GM12801 (cell line): ENCODE results near the gene APEX2.

Source experiments
- TF ChIP-seq, protein P1 (sequence below): IDR thresholded peaks from one replicate; pipeline ENCODE4 v1.5.1; 2011; ENCODE audit warnings: control low read depth; ENCODE audit not compliant: insufficient read length; ENCODE audit errors: extremely low read depth

APEX2 gene

GRCh38 chrX:55005256-55005655 is 5.1 kb downstream of the APEX2 start:
- TF ChIP-seq, protein P1, sequence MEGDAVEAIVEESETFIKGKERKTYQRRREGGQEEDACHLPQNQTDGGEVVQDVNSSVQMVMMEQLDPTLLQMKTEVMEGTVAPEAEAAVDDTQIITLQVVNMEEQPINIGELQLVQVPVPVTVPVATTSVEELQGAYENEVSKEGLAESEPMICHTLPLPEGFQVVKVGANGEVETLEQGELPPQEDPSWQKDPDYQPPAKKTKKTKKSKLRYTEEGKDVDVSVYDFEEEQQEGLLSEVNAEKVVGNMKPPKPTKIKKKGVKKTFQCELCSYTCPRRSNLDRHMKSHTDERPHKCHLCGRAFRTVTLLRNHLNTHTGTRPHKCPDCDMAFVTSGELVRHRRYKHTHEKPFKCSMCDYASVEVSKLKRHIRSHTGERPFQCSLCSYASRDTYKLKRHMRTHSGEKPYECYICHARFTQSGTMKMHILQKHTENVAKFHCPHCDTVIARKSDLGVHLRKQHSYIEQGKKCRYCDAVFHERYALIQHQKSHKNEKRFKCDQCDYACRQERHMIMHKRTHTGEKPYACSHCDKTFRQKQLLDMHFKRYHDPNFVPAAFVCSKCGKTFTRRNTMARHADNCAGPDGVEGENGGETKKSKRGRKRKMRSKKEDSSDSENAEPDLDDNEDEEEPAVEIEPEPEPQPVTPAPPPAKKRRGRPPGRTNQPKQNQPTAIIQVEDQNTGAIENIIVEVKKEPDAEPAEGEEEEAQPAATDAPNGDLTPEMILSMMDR: no peak

DNA sequence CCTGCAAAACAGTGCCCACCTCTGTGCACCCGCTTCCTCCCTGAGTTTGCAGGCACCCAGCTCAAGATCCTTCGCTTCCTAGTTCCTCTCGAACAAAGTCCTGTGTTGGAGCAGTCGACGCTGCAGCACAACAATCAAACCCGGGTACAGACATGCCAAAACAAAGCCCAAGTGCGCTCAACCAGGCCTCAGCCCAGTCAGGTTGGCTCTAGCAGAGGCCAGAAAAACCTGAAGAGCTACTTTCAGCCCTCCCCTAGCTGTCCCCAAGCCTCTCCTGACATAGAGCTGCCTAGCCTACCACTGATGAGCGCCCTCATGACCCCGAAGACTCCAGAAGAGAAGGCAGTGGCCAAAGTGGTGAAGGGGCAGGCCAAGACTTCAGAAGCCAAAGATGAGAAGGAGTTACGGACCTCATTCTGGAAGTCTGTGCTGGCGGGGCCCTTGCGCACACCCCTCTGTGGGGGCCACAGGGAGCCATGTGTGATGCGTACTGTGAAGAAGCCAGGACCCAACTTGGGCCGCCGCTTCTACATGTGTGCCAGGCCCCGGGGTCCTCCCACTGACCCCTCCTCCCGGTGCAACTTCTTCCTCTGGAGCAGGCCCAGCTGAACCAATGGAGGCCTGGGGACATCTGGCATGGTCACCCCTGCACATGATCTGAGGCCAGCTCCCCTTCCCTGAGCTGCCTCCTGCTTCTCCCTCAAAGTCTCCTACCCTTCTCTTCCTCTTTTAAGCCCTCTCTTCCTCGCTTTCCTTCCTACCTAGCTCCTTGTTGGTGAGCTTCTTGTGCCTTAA is 6.9 kb downstream of the APEX2 start:
- TF ChIP-seq, protein P1: no peak

DNA sequence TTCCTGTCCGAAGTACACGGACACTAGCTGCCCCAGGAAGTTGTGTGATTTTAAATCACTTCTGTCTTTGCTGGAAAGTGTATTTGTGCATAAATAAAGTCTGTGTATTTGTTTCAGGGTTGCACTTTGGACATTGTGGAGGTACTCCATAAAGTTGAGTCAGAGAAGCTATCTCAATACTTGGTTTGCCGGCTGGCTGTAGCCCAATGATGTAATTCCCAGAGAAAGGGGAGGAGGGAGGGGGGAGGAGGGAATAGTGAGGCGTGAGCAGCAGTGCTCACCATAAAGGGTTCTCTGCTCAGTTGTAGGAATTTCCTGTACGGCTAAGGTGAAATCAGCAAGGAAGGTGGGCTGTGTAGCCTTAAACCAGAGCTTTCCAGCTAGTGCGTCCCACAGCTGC is 7.5 kb downstream of the APEX2 start:
- TF ChIP-seq, protein P1: no peak

DNA sequence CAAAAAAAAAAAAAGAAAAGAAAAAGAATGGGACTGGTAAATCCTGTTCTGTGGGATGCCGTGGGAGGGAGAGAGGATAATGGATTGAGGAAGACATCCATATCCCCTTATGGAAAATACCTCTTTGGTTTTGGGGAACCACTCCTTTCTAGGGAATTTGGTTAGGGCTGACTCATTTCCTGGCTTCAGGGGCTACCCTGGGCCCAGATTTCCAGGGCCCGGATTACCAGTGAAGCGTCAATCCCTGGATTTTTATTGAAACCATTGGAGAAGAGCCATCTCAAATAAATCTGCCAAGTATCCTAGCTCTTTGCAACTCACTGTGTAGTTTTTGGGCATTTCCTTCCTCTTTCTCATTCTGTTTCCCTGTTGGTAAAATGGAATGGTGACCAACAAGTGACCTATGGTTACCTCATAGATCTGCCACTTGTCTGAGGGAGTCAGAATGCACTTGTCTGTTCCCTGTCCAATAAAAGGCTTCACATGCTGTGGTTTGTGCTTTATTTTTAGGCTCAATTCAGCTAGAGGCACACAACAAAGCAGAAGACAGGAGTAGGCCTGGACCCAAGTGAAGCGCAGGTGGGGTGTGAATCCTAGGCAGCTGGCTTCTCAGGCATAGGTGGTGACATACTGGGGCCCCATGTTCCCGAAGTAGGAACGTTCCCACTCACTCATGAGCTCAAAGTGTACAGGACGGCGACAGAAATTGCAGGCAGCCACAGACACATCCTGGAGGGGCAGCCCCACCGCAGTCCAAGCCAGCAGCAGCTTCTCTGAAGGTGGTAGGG is 8.6 kb downstream of the APEX2 start:
- TF ChIP-seq, protein P1: no peak

DNA sequence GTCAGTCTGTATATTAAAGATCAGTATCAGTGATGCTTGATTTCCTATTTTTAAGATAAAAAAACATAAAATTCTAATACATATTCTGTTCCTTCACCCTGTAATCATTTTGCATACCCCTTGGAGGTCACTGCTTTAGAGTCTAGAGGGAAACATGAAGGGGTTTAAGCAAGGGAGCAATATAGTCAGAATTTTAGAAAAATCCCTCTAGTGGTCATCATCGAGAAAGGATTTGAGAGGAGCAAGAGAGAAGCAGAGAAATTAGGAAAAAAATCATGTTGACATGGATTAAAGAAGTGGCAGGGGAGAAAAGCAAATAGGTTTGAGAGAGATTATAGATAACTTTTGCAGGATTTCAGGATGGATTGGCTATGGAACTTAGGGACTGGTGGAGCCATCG is 11.1 kb downstream of the APEX2 start:
- TF ChIP-seq, protein P1: no peak

DNA sequence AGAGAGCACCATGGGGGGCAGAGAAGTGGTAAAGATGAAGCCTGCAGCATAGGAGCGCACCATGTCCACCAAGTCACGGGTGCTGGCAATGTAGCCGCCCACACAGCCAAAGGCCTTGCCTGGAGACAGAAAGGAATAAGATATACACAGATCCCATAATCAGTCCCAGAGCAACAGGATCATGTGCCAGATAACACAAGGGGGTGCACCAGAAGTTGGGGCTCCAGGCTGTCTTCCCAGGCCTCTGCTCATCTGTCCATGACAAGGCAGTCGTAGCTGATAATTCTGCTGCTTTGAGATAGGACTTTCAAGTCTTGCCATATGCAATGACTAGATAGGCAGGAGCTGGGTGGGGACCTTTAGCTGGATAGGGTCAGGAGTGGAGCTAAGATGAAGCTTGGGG is 14.7 kb downstream of the APEX2 start:
- TF ChIP-seq, protein P1: no peak

GRCh38 chrX:55026143-55026542 is 26.0 kb downstream of the APEX2 start:
- TF ChIP-seq, protein P1: no peak
